Erythroblast (primary cell): ENCODE results near the gene CYP27B1.

Experiments
- DNase-seq, 2 experiments: peaks; one replicate each; lab custom pipeline; 2025; lab: John Stamatoyannopoulos, UW
- GATA1 ChIP-seq: IDR thresholded peaks from 2 replicates; pipeline ENCODE4 v1.6.1; 2011; ENCODE audit warnings: low read depth, mild to moderate bottlenecking, control low read depth, low read length, moderate library complexity
- POLR2A ChIP-seq: IDR thresholded peaks from 2 replicates; pipeline ENCODE4 v1.6.1; 2011; ENCODE audit warnings: mild to moderate bottlenecking, low read length

CYP27B1 gene

GRCh38 chr12:57806677-57807076 lies 39.8 kb upstream of the CYP27B1 start:
- no peak for DNase-seq
- TF ChIP-seq GATA1 (no peak), POLR2A (no peak)

DNA sequence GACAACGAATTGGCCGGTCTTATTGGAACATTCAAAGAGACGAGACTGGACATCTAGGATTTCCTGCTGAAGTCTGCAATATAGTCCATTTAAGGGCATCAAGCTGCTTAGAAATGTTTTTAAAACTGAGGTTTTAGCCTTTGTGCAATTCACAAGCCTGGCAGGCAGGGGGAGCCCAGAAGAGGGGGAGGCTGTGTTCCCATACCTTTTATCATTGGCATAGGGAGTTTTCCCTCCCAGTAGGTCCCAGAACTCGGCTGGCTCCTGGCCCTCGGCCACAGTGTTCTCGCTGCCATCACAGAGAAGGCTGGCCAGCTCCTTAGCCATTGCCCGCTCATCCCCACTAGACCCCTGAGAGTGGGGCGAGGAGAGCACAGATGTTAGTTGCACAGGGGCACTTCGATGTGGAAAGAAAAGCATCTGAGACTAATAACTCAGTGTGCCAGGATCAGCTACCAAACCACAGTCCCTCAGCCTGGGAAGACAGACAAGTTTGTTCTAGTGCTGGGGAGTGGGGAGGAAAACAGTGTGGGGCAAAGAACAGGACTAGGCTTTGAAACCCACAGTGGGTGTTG lies 36.5 kb upstream of the CYP27B1 start:
- DNase-seq = peak; percentile 22 to 45
- TF ChIP-seq GATA1 = no peak
- no peak for TF ChIP-seq POLR2A

DNA sequence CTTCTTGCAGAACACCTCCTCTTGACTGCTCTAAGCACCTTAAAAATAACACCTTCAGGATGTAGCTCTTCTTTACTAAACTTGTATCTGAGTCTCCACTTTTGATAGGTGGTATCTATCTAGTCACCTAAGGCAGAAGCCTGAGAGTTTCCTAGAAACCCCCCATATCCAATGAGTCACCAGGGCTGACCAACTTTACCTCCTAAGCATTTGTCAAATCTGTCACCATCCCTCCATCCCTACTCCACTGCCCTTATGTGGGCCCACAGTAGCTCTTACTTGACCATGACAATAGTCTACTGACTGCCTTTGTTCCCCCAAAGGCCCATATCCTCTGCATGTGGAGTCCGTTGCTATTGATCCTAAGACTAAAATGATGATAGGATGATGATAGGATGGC lies 35.7 kb upstream of the CYP27B1 start:
- TF ChIP-seq POLR2A = no peak
- no peak for TF ChIP-seq GATA1
- DNase-seq = no peak

GRCh38 chr12:57800965-57801364 lies 34.1 kb upstream of the CYP27B1 start:
- DNase-seq = no peak
- TF ChIP-seq POLR2A = no peak
- no peak for TF ChIP-seq GATA1

GRCh38 chr12:57797933-57798332 lies 31.1 kb upstream of the CYP27B1 start:
- TF ChIP-seq POLR2A (no peak), GATA1 (no peak)
- no peak for DNase-seq

- TF ChIP-seq GATA1 (no peak), POLR2A (no peak)
- DNase-seq = no peak
Measured at GRCh38 chr12:57796996-57797395, 30.1 kb upstream of the CYP27B1 start.

DNA sequence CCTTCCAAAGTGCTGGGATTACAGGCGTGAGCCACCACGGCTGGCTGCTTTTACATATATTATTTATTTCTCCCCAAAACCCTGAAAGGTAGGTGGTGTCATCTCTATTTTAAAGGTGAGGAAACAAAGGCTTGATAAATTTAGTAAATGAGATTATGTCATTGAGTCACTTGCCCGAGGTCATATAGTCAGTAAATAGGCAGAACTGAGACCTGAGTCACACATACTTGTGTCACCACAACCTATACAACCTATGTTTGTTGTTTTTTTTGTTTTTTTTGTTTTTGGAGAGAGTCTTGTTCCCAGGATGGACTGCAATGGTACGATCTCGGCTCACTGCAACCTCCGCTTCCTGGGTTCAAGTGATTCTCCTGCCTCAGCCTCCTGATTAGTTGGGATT lies 28.5 kb upstream of the CYP27B1 start:
- no peak for TF ChIP-seq GATA1
- TF ChIP-seq POLR2A = no peak
- no peak for DNase-seq

DNA sequence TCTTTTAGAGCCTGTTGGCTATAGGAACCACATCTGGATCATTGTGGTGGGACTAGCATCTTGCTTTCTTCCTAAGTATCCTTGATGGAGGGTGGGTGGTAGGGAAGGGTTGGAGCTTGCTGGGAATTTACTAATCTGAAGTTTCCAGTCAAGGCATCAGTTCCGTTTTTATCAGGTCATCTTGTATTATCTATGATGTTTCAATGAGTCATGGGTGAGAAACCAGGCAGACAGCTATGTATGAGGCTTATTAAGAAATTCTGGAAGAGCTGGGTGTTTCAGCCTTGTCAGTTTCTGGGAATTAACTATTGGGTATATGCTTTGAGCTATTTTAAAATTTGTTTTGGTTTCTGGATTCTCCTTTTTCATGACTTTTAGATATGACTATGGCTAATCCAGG lies 27.0 kb upstream of the CYP27B1 start:
- TF ChIP-seq POLR2A (no peak), GATA1 (no peak)
- DNase-seq = peak in 1 of 2 experiments; percentile 16

GRCh38 chr12:57783861-57784260 lies 17.0 kb upstream of the CYP27B1 start:
- DNase-seq = no peak
- TF ChIP-seq POLR2A (no peak), GATA1 (no peak)

DNA sequence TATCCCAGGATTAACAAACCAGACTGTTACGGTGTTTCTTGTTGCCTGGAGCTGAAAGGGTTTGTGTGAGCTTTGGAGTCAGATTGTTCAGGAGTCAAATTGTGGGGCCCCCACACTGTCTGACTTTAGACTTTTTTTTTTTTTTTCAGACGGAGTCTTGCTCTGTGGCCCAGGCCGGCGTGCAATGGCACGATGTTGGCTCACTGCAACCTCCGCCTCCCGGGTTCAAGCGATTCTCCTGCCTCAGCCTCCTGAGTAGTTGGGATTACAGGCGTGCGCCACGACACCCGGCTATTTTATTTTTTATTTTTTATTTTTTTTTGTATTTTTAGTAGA lies 16.6 kb upstream of the CYP27B1 start:
- TF ChIP-seq GATA1 = no peak
- no peak for DNase-seq

DNA sequence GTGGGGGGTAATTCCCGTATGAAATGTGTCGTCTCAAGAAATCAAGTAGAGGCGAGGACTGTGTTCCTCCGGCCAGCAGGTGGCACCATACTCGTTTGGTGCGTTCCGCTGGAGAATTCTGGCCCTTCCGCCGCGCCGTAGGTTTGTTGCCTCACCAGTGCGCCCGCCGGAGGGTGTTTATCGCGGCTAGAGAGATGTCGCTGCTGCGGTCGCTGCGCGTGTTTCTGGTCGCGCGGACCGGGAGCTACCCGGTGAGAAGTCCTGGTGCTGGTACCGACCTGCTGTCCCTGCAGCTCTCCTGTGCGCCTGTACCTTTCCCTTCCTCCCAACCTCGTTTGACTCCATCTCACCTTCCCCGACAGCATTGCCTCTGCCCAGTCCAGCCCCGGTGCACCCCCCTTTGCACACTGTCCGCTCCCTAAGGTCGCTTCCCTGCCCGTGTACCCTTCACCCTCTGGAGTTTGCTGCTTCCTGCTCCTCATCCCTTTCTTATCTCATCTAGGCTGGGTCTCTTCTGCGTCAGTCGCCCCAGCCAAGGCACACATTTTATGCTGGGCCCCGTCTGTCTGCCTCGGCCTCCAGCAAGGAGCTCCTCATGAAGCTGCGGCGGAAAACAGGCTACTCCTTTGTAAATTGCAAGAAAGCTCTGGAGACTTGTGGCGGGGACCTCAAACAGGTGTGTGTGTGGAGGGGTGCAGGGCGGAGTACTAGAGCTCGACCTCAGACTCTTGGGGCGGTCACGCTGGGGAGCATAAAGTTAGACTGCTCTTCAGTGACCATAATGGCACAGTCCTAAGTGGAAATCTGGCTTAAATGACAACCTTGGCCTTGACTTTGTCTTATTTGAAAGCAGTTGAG lies 16.0 kb upstream of the CYP27B1 start, which contains the start of gene TSFM:
TSS of gene TSFM (plus strand) at position 180 of the 858 bp plus-strand sequence. CDS start at position 195, 15 bp downstream.
- peak; percentile 94 for TF ChIP-seq POLR2A
- TF ChIP-seq GATA1 = no peak
- peak; percentile 98 to 99 for DNase-seq

DNA sequence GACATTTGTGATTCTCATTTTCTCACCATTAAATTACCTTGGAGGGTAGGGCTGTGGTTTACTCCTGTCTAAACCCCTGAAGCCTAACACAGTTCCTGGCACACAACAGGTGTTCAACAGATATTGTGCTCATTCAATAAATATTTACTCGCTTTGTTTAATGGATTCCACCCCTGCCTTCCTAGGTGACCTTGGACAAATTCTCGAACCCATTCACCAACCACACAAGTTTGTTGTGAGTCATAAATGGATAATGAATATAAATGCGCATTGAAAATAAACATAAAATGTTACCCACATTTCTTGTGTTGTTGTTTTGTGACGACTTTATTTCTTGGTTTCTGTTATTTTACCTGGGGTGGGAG lies 15.3 kb upstream of the CYP27B1 start:
- TF ChIP-seq GATA1 (no peak), POLR2A (no peak)
- no peak for DNase-seq

GRCh38 chr12:57781801-57782200 lies 14.9 kb upstream of the CYP27B1 start:
- TF ChIP-seq POLR2A (no peak), GATA1 (no peak)
- DNase-seq = no peak

GRCh38 chr12:57781244-57781643 lies 14.4 kb upstream of the CYP27B1 start:
- TF ChIP-seq GATA1 = no peak
- TF ChIP-seq POLR2A = no peak
- DNase-seq = no peak

DNA sequence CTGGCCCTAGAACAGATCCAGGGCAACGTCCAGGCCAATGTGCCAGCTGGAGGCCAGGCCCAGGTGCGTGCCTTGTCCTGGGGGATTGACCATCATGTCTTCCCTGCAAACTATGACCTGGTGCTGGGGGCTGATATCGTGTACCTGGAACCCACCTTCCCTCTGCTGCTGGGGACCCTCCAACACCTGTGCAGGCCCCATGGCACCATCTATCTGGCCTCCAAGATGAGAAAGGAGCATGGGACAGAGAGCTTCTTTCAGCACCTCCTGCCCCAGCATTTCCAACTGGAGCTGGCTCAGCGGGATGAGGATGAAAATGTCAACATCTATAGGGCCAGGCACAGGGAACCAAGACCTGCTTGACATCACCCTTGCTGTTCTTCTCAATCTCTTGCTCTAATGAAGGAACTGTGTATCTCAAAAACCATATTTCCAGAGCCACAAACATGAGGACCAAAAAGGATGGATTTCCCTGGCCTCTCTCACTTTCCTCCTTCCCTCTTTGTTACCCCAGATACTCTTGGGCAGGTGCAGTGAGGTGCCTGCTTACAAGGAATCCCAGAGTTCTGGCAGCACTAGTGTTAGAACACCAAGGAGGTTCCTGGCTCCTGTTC lies 13.5 kb upstream of the CYP27B1 start:
- TF ChIP-seq GATA1 (no peak), POLR2A (no peak)
- DNase-seq = no peak
